Upper lobe of left lung (tissue), 4 donors: ENCODE data around the gene COG4.

Experiments
- POLR2A ChIP-seq, 4 donors: fragments of 450-650 bp; IDR thresholded peaks; one replicate each; pipeline ENCODE4 v1.5.1; 2016 to 2017; ENCODE audit warnings: antibody characterized with exemption in 4 of 4, mild to moderate bottlenecking in 2 of 4
- TF ChIP-seq, protein P1 (sequence below), 6 experiments: fragments of 450-650 bp in 4 of 6; fragments of 200-600 bp in 2 of 6; sonication (generic) in 2 of 6; IDR thresholded peaks; one replicate each; pipeline ENCODE4 v1.5.1; 2016 to 2019; ENCODE audit warnings: antibody characterized with exemption in 6 of 6

GRCh38 chr16:70563636-70564035 is 40.3 kb upstream of the COG4 start:
- TF ChIP-seq, protein P1, sequence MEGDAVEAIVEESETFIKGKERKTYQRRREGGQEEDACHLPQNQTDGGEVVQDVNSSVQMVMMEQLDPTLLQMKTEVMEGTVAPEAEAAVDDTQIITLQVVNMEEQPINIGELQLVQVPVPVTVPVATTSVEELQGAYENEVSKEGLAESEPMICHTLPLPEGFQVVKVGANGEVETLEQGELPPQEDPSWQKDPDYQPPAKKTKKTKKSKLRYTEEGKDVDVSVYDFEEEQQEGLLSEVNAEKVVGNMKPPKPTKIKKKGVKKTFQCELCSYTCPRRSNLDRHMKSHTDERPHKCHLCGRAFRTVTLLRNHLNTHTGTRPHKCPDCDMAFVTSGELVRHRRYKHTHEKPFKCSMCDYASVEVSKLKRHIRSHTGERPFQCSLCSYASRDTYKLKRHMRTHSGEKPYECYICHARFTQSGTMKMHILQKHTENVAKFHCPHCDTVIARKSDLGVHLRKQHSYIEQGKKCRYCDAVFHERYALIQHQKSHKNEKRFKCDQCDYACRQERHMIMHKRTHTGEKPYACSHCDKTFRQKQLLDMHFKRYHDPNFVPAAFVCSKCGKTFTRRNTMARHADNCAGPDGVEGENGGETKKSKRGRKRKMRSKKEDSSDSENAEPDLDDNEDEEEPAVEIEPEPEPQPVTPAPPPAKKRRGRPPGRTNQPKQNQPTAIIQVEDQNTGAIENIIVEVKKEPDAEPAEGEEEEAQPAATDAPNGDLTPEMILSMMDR (IDR thresholded peaks at IDR 0.05), result no peak
- no peak for TF ChIP-seq POLR2A (IDR thresholded peaks at IDR 0.05)
